Measurements from ENCODE around the gene ASIC5.
"Not testable (repeated sequence)": the region's sequence is repeated elsewhere in the genome, so short reads cannot be mapped to it uniquely, and the experiment has no call there.

ASIC5 gene

DNA sequence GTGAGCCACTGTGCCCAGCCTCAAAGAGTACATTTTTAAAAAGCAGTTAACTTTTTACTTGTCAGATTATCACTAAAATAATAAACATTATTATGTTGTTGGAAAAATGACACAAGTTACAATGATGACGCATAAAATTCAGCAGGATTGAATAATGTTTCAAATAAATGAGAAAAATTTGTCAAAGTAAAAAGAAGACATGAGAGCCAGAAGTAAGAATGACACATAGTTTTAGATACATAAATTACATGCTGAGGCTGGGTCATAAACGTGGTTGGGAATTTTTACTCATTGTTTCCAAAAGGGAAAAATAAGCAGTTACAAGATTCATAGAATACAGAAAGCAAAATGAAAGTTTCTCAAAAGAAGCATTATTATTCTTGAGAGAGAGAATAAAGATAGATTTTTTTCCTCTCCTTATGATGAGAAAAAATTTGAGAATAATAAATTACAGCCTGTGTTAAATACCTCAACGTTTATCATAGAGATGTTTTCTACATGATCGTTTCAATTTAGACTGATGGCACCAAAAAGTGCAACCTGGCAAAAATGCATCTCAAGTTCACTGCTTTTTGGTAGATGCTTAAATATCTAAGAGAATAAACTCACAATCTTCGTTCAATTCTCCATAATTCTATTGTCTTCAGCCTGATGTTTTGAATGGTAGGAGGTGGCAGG, 66.8 kb downstream of the ASIC5 start:
- no peak for DNase-seq

DNA sequence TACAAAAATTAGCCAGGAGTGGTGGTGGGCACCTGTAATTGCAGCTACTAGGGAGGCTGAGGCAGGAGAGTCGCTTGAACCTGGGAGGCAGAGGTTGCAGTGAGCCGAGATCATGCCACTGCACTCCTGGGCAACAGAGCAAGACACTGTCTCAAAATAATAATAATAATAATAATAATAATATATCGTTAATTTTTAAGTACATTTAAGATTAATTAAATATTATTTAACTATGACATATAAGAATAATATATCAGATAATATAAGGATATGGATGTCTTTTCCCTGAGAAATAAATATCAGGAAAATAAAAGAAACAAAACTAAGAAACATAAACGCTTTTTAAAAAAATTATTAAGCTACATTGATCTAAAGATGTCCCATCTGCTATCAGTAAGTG, 68.5 kb downstream of the ASIC5 start:
- not testable (repeated sequence) for DNase-seq

DNA sequence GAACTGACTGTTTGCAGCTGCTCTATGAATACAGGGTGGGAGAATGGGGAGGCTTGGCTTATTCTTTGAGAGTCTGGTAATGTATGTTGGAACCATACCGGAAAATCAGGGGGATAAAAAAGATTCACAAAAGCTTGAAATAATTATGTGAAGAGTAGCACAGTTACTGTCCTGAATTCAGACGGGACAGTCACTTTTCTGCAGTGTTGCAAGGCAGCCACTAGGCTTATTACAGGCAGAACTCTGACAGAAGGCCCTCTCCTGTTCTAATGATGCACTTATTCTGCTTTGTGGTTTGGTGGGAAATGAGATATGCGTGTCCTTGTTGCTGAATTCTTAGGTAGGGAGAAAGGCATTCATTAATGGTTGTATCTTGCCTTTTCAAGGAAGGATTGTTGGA, 70.1 kb downstream of the ASIC5 start:
- DNase-seq = no peak

DNA sequence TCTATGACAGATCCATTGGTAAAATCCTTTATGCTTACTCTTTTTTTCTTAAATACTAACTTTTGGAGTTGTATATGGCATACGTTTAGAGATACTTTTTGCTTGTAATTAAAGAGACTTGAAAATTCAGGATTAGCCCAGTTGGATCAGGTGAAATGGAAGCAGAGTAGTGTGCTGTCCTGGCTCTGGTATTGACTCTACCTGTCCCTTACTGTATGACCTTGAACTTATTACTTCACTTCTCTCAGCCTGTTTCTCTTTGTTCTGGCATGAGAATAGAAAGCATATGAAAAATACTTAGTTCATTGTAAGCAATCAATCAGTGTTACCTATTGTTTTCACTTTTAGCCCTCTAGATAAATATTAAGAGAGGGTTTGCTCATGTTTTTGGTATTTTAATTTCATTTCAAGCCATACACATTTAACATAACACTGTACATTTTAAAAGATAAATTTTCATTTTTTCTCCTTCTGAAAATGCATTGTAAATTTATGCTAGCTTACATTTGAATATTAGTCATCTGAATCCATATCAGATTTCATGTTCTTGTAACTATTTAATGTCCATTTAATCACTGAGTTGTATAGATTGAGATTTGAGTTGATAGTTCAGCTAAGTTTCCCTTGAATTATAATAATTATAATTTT, 71.4 kb downstream of the ASIC5 start:
- no peak for DNase-seq

DNA sequence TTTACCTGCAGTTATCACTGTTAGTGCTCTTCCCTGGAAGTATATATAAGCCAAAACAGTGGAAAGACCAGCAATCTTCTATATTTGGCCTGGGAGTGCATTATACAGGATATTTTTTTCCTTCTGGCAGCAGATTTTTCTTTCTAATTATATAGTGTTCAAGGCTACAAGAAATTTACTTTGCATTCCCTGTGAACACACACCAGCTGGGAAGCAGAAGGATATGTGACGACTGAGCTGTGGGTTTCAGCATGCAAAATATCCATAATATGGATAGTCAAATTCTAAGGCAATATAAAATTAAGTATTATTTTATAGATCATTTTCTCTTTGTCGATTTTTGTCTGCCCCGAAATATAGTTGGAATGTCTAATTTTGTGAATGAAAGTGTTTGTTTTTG, 76.1 kb downstream of the ASIC5 start:
- DNase-seq = no peak

DNA sequence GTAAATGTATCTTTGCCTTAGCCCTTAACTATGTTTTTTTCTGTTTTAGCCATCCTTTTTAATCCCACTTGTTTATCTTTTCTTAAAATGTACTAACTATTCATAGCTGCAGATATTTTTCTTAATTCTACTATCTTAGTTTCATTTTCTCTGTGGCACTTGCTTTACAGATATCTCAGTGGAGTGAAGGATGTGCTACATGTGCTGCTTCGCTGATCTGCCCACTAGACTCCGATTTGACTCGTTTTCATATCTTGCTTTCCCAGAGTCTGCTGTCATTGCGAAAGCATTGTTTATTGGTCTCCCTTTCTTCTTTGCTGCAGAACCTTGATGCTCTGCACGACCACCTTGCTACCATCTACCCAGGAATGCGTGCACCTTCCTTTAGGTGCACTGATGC, 76.7 kb downstream of the ASIC5 start:
- no peak for DNase-seq

DNA sequence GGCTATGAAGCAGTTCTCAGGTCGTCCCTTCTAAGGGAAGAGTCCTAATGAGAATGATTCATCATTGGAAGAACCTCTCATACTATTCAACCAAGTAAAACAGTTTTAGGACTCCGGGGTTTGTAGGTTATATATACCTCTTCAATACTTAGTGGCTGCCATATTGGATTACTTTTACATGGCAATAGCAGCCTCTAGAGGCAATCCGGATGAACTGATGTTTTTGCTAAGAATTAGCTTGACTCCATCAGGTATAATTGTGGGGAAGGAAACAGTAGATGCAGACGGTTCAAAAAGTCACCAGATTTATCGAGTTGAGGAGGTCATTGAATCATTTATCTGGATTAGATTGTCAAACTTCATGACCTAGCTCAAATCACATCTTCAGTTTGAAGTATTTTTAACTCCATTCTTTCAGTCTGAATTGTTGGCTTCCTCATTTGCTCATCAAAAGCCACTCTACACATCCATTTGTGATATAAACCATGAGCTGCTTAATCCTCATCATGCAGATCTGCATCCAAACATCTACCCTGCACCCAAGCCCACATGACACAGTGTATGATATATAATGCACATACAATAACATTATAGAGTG, 78.9 kb downstream of the ASIC5 start:
- DNase-seq = no peak

DNA sequence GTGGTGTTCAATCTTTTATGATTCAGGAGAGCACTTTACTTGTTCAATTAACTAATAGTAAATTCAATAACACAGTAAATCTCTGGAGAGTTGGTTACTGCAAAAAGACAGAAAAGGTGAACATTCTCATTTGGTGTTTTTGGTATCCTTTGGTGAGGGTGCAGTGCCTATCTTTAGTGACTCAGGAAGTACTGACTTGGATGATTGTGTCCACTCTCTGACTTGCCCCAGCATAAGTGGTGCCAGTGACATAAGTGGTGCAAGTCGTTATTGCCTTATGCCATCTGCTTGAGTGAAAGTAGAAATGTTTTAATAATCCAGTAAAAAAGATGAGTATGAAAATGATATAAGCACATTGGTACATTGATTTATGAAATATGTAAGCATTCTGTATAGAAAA, 80.2 kb downstream of the ASIC5 start:
- DNase-seq = no peak

DNA sequence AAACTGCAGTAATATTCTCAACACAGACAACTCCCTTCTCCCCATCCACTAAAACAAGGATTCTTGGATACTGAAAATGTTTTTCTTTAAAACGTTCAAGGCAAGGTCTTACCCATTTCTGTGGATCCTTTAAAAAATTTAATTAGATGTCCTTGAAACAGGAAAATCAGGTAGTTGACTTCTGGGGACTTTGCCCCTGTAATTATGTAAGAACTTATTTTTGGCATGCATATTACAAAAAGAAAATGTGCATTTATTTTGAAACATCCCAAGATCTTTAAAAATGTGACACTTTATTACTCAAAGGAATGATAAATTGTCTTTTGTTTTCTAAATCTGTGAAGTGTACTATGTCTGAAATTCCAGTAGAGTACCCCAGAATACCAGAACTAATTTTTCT, 81.4 kb downstream of the ASIC5 start:
- no peak for DNase-seq

DNA sequence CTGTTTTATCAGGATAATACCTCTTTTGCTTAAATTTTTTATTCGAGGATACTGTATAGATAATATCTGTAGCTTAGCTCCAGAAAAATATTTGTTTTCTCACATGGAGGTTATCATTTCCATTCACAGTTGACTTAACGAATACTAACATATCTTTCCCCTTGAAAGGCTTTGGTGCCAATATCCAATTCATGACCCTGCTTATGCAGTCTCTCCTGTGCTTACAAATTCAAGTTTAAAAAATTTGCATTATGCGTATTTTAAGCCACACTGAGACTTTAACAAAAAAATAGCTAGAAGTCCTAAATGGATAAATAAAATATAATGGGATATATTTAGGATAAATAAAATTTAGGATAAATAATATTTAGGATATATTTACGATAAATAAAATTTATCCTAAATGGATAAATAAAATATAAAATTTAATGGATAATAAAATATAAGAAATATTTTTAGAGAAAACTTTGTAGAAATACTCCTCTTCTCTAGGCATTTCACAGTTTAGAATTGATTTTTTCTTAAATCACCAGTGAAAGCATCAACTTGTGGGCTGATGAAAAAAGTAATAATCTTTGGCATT, 84.7 kb downstream of the ASIC5 start:
- no peak for DNase-seq

DNA sequence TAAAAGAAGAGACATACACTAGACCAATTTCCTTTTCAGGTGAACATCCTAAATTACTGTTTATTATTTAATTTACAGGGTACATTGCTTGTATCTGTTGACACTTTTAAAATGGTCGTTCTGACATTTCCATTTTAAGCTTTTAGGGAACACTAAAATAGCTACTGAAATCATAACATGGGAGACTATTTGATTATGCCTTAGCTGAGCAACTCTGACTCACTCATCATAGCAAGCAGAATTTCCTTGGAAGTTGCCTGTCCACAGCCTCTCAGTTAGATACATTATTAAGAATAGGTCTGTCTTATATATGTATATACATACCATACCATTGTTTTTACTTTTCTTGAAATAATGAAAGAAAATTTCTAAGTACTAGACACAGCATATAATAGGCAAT, 85.3 kb downstream of the ASIC5 start:
- no peak for DNase-seq
